Body of pancreas (tissue), 4 donors: Measurements from ENCODE around the gene PGAM1. TPM values are rescaled to one million over a fixed set of nuclear protein-coding genes. Genes with fewer than 3 reads are reported as not detected.
A peak's percentile ranks its signal among the peaks of the same experiment; 100 is the strongest.
"Not testable (repeated sequence)": the region's sequence is repeated elsewhere in the genome, so short reads cannot be mapped to it uniquely, and the experiment has no call there.

Experiments used
- ATAC-seq: fragments of 150-250 bp; one replicate; pipeline ENCODE4 v1.9.1; 2016
- DNase-seq, 4 donors: peaks; one replicate each; pipeline ENCODE4 v3.0.0-alpha.2; 2019
- H3K27ac ChIP-seq, 4 donors: fragments of 200-600 bp; sonication (generic); 1 replicate in 3 of 4; 2 replicates in 1 of 4; pipeline versions ENCODE4 v1.5.1 to v1.6.1; 2016 to 2019; ENCODE audit warnings: mild to moderate bottlenecking in 1 of 4, mixed read lengths in 1 of 4, moderate library complexity in 1 of 4
- H3K27me3 ChIP-seq, 2 donors: fragments of 200-600 bp; sonication (generic); one replicate each; pipeline ENCODE4 v1.6.0; 2016; ENCODE audit warnings: mild to moderate bottlenecking in 1 of 2
- H3K36me3 ChIP-seq, 2 donors: fragments of 200-600 bp; sonication (generic); replicated peaks in 1 of 2; 2 replicates each; pipeline ENCODE4 v1.5.1; 2016; ENCODE audit warnings: low read depth in 2 of 2; ENCODE audit not compliant: insufficient read depth in 1 of 2
- H3K4me1 ChIP-seq: fragments of 200-600 bp; sonication (generic); one replicate; pipeline ENCODE4 v1.6.0; 2016
- H3K4me3 ChIP-seq, 2 donors: fragments of 200-600 bp; sonication (generic); 1 replicate in 1 of 2; 2 replicates in 1 of 2; pipeline ENCODE4 v1.5.1; 2016 to 2019
- H3K9me3 ChIP-seq, 3 donors: fragments of 200-600 bp; sonication (generic); 1 replicate in 2 of 3; 2 replicates in 1 of 3; pipeline ENCODE4 v1.5.1; 2016
- POLR2A ChIP-seq, 3 donors: fragments of 450-650 bp; IDR thresholded peaks; one replicate each; pipeline ENCODE4 v1.6.1; 2016; ENCODE audit warnings: antibody characterized with exemption in 3 of 3, mild to moderate bottlenecking in 2 of 3
- WGBS, 2 donors: methylation state at CpG; one replicate each; pipeline ENCODE4 v1.1.5; 2017; 5-methylcytosine and 5-hydroxymethylcytosine counted together
- intact Hi-C: fragments of 100-400 bp; cut with DNase I; formaldehyde crosslinking; loops from one replicate; pipeline ENCODE4 v1.15.1; 2023
- total RNA-seq, 2 donors: library from RNA; depleted of rRNA; stranded (reverse); fragments of >200 nt; gene quantifications; one replicate each; pipeline ENCODE4 v1.1.0, GENCODE V29; 2016
- TF ChIP-seq, protein P1 (sequence below), 7 experiments: fragments of 450-650 bp in 4 of 7; fragments of 200-600 bp in 3 of 7; sonication (generic) in 3 of 7; IDR thresholded peaks; one replicate each; pipeline ENCODE4 v1.5.1; 2016 to 2019; ENCODE audit warnings: antibody characterized with exemption in 7 of 7

PGAM1 gene
- total RNA-seq, 2 donors from 2014 or later = 52.7 to 66.7 TPM

DNA sequence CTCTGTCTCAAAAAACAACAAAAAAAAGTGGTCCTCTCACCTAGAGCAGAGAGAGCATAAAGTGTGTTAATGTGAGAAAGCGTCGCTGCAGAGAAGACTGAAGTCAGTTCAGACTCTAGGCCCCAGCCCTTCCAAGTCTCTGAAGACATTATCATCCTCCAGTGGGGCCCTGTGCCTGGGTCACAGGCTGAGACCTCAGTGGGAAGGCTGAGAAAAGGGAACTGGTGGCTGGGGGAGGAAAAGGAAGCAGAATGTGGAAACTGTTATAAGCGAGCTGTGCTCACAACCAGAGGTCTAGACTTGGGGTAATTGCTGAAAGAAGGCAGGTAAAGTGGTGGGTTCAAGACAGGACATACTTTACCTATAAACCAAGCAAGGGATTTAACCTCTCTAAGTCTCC is 19.9 kb upstream of the PGAM1 start:
- 59 to 67% methylated on average over 3 of the region's 3 CpGs for WGBS, 2 donors
- Histone ChIP-seq H3K27ac (peak overlapping the region in 1 of 4 donors; percentile 27), H3K36me3 (no peaks in the 10 kb centered on the region), H3K27me3 (no peaks in the 10 kb centered on the region), H3K4me3 (no peak overlapping the region), H3K9me3 (no peaks in the 10 kb centered on the region), H3K4me1 (peaks cover 9% of the 10 kb centered on the region)
- ATAC-seq = no peak
- peak in 1 of 4 donors; percentile 39 for DNase-seq
- intact Hi-C loops = no loop called here
- TF ChIP-seq, protein P1, sequence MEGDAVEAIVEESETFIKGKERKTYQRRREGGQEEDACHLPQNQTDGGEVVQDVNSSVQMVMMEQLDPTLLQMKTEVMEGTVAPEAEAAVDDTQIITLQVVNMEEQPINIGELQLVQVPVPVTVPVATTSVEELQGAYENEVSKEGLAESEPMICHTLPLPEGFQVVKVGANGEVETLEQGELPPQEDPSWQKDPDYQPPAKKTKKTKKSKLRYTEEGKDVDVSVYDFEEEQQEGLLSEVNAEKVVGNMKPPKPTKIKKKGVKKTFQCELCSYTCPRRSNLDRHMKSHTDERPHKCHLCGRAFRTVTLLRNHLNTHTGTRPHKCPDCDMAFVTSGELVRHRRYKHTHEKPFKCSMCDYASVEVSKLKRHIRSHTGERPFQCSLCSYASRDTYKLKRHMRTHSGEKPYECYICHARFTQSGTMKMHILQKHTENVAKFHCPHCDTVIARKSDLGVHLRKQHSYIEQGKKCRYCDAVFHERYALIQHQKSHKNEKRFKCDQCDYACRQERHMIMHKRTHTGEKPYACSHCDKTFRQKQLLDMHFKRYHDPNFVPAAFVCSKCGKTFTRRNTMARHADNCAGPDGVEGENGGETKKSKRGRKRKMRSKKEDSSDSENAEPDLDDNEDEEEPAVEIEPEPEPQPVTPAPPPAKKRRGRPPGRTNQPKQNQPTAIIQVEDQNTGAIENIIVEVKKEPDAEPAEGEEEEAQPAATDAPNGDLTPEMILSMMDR (IDR thresholded peaks at IDR 0.05) = no peak
- no peak for TF ChIP-seq POLR2A (IDR thresholded peaks at IDR 0.05)

DNA sequence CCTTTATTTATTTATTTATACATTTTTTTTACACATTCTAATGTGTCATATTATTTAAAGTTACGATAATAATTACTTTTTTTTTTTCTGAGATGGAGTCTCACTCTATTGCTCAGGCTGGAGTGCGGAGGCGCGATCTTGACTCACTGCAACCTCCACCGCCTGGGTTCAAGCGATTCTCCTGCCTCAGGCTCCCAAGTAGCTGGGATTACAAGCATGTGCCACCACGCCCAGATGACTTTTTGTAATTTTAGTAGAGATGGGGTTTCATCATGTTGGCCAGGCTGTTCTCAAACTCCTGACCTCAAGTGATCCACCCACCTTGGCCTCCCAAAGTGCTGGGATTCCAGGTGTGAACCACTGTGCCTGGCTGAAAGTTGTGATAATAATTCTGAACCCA is 19.5 kb upstream of the PGAM1 start:
- H3K27ac ChIP-seq = peak overlapping the region in 1 of 4 donors; percentile 27
- H3K36me3 ChIP-seq, H3K27me3 ChIP-seq, ATAC-seq, intact Hi-C loops, H3K4me3 ChIP-seq, H3K4me1 ChIP-seq, H3K9me3 ChIP-seq, DNase-seq: not testable (repeated sequence)
- 66 to 78% methylated on average over 7 of the region's 7 CpGs for WGBS, 2 donors

DNA sequence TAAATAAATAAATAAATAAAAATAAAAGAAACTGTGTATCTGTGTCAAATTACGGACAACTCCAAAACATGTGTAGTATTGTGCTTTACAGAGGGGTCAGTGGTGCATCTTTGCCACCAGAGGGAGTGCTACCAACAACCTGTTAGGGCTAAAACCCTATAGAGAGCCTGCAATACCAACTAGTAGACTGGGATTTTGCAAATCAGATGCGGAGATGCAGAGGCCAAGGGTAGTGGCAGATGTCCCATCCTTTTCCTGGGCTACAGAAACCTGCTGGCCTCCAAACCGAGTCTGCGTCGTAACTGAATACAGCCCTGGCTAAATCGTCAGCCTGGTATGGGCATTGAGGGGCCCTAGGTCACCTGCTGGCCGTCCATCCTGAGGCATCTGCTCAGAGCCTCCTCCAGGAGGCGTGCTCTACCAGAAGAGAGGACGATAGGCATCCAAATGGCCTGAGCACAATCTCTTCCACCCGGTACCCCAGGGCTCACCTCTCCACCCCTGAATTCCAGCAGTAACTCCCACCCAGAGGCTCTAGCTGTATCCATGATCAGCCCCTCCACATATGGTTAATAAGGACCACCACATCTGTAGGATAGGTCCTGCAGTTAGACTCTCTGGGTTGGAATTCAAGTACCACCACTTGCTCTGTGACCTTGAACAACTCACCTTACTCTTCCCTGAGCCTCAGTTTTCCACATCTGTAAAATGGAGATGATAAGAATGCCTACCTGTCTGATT is 18.6 kb upstream of the PGAM1 start:
- WGBS, 2 donors = 1 to 2% methylated on average over 8 to 10 of the region's 10 CpGs
- Histone ChIP-seq H3K27ac (peak overlapping the region in 1 of 4 donors; percentile 27), H3K4me3 (no peak overlapping the region)

DNA sequence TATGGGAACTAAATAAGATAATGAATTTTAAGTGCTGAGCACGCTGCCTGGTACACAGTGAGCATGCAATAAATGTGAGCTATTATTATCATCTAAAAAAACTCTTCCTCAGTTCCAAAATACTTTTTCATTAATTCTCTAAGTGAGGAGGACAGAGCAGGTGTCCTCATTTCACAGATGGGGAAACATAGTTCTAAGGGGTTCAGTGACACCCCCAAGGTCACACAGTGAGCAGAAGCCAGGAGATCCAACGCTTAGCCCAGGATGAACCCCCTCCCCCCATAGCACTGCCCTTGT is 18.1 kb upstream of the PGAM1 start:
- H3K9me3 ChIP-seq = no peaks in the 10 kb centered on the region
- no peaks in the 10 kb centered on the region for H3K36me3 ChIP-seq
- intact Hi-C loops = no loop called here
- H3K4me1 ChIP-seq = peaks cover 5% of the 10 kb centered on the region
- WGBS, 2 donors = 59 to 81% methylated on average over 2 of the region's 2 CpGs
- no peak for TF ChIP-seq POLR2A (IDR thresholded peaks at IDR 0.05)
- TF ChIP-seq, protein P1 (IDR thresholded peaks at IDR 0.05) = no peak
- DNase-seq (no peak), ATAC-seq (no peak)
- no peak overlapping the region for H3K4me3 ChIP-seq
- no peaks in the 10 kb centered on the region for H3K27me3 ChIP-seq
- peak overlapping the region in 1 of 4 donors; percentile 4 for H3K27ac ChIP-seq

More for the DNA sequence above, 18.6 kb upstream of the PGAM1 start:
- H3K27me3 ChIP-seq = no peaks in the 10 kb centered on the region
- H3K9me3 ChIP-seq = no peaks in the 10 kb centered on the region
- peaks cover 5% of the 10 kb centered on the region for H3K4me1 ChIP-seq
- intact Hi-C loops = no loop called here
- peak; percentile 96 for ATAC-seq
- H3K36me3 ChIP-seq = no peaks in the 10 kb centered on the region
- TF ChIP-seq, protein P1 (IDR thresholded peaks at IDR 0.05) = peak; percentile 78 to 91 (median 82)
- no peak for TF ChIP-seq POLR2A (IDR thresholded peaks at IDR 0.05)
- peak; percentile 54 to 74 (median 65) for DNase-seq

DNA sequence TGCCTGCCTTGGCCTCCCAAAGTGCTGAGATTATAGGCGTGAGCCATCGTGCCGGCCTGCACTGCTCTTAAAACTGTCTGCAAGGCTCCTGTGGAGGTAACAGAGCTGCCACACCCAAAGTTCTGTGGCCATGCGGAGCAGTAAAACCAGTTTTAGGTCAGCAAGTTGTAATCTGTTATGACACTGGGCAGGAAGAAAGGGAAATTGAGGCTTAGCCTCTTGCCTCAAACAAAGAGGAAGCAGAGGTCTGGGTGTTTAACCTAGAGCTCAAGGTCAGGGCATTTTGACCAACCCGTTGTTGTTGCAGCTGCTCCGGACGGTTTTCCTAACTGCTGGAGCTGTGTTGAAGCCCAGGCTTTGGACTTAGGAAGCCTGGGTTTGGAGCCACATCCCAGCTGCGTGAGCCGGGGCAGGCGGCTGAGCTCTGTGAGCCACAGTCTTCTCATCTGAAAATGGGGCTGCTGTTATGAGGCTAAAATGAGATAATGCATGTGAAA is 17.4 kb upstream of the PGAM1 start:
- DNase-seq (peak in 1 of 4 donors; percentile 20), ATAC-seq (no peak)
- TF ChIP-seq, protein P1 (IDR thresholded peaks at IDR 0.05) = no peak
- TF ChIP-seq POLR2A (IDR thresholded peaks at IDR 0.05) = no peak
- Histone ChIP-seq H3K36me3 (no peaks in the 10 kb centered on the region), H3K27ac (peak overlapping the region in 1 of 4 donors; percentile 4), H3K27me3 (no peaks in the 10 kb centered on the region), H3K4me3 (no peak overlapping the region), H3K4me1 (peaks cover 5% of the 10 kb centered on the region), H3K9me3 (no peaks in the 10 kb centered on the region)
- intact Hi-C loops = no loop called here
- WGBS, 2 donors = 53 to 100% methylated on average over 1 to 10 of the region's 10 CpGs
